HT1080 (cell line): ENCODE results near the gene RNF175. TPM values are rescaled to one million over a fixed set of nuclear protein-coding genes. Genes with fewer than 3 reads are reported as not detected.

Experiments used
- DNase-seq: peaks from one replicate; pipeline ENCODE4 v3.0.0-alpha.2; 2015; ENCODE audit warnings: low read depth
- polyA plus RNA-seq, 2 experiments: library from polyadenylated mRNA; depleted of rRNA; stranded (reverse); fragments of >200 nt; gene quantifications; 2 replicates each; pipeline ENCODE4 v1.2.3, GENCODE V29; 2015
- total RNA-seq: library from RNA; depleted of rRNA; stranded (reverse); fragments of >200 nt; shearing (Covaris generic); gene quantifications from 2 replicates; pipeline ENCODE4 v1.2.3, GENCODE V29; 2014; rRNA removed

The RNF175 gene
- total RNA-seq: not detected in 2 replicates
- polyA plus RNA-seq (2015; cell fraction: cytosol; rRNA removed): not detected in 2 replicates
- polyA plus RNA-seq (2015; cell fraction: nucleus; rRNA removed): not detected in 2 replicates

- no peak for DNase-seq
Measured at GRCh38 chr4:153759407-153760316, at the start of gene RNF175. RNF175 (minus strand) TSS chr4:153760024; CDS start chr4:153759862, 162 bp downstream.

GRCh38 chr4:153809307-153809706 is 49.5 kb upstream of the RNF175 start:
- DNase-seq: no peak

- DNase-seq: peak; percentile 2
Measured at GRCh38 chr4:153808175-153808574, 48.4 kb upstream of the RNF175 start.

- DNase-seq: no peak
Measured at GRCh38 chr4:153806073-153806472, 46.2 kb upstream of the RNF175 start.

- DNase-seq: no peak
Measured at GRCh38 chr4:153804722-153805121, 44.9 kb upstream of the RNF175 start.

- DNase-seq: no peak
Measured at GRCh38 chr4:153799694-153800074, 39.9 kb upstream of the RNF175 start.

GRCh38 chr4:153798901-153799693 is 39.3 kb upstream of the RNF175 start:
- no peak for DNase-seq

GRCh38 chr4:153798420-153798819 is 38.6 kb upstream of the RNF175 start:
- no peak for DNase-seq

- DNase-seq: no peak
Measured at GRCh38 chr4:153794006-153794405, 34.2 kb upstream of the RNF175 start.

- no peak for DNase-seq
Measured at GRCh38 chr4:153792618-153793247, 32.9 kb upstream of the RNF175 start.

GRCh38 chr4:153791746-153792617 is 32.2 kb upstream of the RNF175 start:
- no peak for DNase-seq

- DNase-seq: no peak
Measured at GRCh38 chr4:153790962-153791551, 31.2 kb upstream of the RNF175 start.

GRCh38 chr4:153790500-153790865 is 30.7 kb upstream of the RNF175 start:
- no peak for DNase-seq

GRCh38 chr4:153789741-153790499 is 30.1 kb upstream of the RNF175 start:
- no peak for DNase-seq

- DNase-seq: no peak
Measured at GRCh38 chr4:153788413-153789276, 28.8 kb upstream of the RNF175 start, which contains the start of gene SFRP2. SFRP2 (minus strand) TSS chr4:153789083; CDS start chr4:153788835, 248 bp downstream.

GRCh38 chr4:153788051-153788412 is 28.2 kb upstream of the RNF175 start:
- DNase-seq: no peak

GRCh38 chr4:153787575-153787974 is 27.8 kb upstream of the RNF175 start:
- no peak for DNase-seq

GRCh38 chr4:153787061-153787560 is 27.3 kb upstream of the RNF175 start:
- no peak for DNase-seq
